ENCODE results near the gene PTGER1. TPM values are rescaled to one million over a fixed set of nuclear protein-coding genes. Genes with fewer than 3 reads are reported as not detected.

The PTGER1 gene, protein sequence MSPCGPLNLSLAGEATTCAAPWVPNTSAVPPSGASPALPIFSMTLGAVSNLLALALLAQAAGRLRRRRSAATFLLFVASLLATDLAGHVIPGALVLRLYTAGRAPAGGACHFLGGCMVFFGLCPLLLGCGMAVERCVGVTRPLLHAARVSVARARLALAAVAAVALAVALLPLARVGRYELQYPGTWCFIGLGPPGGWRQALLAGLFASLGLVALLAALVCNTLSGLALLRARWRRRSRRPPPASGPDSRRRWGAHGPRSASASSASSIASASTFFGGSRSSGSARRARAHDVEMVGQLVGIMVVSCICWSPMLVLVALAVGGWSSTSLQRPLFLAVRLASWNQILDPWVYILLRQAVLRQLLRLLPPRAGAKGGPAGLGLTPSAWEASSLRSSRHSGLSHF
- total RNA-seq = 0.86 and 0.89 TPM in 2 replicates

GRCh38 chr19:14475251-14476073 is at the start of gene PTGER1:
Gene PTGER1, minus strand, starts transcription at chr19:14475354. Its CDS starts 1,034 bp downstream, at chr19:14474320.

GRCh38 chr19:14517840-14518505 is 42.8 kb upstream of the PTGER1 start, which contains the start of gene DNAJB1:
Gene DNAJB1, minus strand, starts transcription at chr19:14518397. Its CDS starts 48 bp downstream, at chr19:14518349.

DNA sequence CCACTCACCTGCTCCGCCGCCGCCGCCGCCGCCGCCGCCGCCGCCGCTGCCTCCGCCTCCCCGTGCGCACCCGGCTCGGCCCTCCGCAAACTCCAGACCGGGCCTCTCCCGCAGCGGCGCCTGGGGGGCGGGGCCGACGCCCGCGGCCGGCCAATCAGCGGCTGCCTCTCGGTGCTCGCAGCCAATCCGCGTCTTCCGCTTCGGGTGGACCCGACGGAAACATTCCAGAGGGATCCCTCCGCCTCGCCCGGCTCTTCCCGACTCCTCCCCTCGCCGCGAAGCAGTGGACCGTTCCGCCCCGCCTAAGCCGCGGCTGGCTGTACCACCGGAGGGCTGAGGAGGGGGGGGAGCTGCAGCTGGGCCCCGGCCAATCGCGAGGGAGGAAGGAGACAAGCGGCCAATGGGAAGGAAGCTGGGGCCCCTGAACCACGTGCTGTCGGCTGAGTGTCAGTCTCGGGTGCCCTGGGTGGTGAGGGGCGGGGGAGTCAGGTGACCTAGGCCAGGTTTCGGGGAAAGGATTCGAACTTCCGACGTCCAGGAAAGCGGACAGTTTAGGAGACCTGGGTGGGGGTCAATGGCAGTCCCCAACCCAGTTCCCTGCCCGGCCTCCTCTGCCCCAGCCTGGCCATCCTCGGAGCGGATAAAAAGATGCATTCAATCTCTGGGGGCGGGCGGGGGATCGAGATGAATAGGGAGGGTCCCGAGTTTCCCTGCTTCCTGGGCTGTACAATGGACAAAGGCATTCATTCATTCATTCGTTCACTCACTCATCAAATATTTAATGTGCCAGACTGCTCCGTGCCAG is 21.1 kb upstream of the PTGER1 start, which contains the start of gene GIPC1:
Gene GIPC1 (minus strand): TSS at position 99 of the 805 bp plus-strand sequence. CDS start 13,151 bp downstream, outside the sequence.

GRCh38 chr19:14432791-14433553 is 42.2 kb downstream of the PTGER1 start, which contains the start of gene PKN1:
Gene PKN1, plus strand, starts transcription at chr19:14433306. Its CDS starts 216 bp downstream, at chr19:14433522.

Other genes starting within 250 kb of the PTGER1 start
- 126 and 150 TPM in 2 replicates for gene ADGRE5, start 93.9 kb downstream of the PTGER1 start, total RNA-seq
- gene DDX39A, start 56.0 kb downstream of the PTGER1 start, total RNA-seq = 131 and 165 TPM in 2 replicates
- 112 and 126 TPM in 2 replicates for gene PKN1, start 42.0 kb downstream of the PTGER1 start, total RNA-seq
- 186 and 203 TPM in 2 replicates for gene GIPC1, start 20.8 kb upstream of the PTGER1 start, total RNA-seq
- gene DNAJB1, start 43.0 kb upstream of the PTGER1 start, total RNA-seq = 81.3 and 100.0 TPM in 2 replicates
- gene TECR, start 54.2 kb upstream of the PTGER1 start, total RNA-seq = 87.9 and 101 TPM in 2 replicates
- 304 and 329 TPM in 2 replicates for gene NDUFB7, start 96.7 kb upstream of the PTGER1 start, total RNA-seq
- not detected in 2 replicates for gene CLEC17A, start 107.7 kb upstream of the PTGER1 start, total RNA-seq
- not detected in 2 replicates for gene ADGRE3, start 199.5 kb upstream of the PTGER1 start, total RNA-seq
- gene ZNF333, start 214.7 kb upstream of the PTGER1 start, total RNA-seq = 4.9 and 7.6 TPM in 2 replicates

Measured in myometrial cell (primary cell).